NK-92 (cell line): ENCODE measurements around the gene MCTP2.
"Not testable (repeated sequence)": the region's sequence is repeated elsewhere in the genome, so short reads cannot be mapped to it uniquely, and the experiment has no call there.

Source experiments
- DNase-seq: peaks from one replicate; lab custom pipeline; 2025; ENCODE audit not compliant: unreplicated experiment; lab: John Stamatoyannopoulos, UW

Gene MCTP2

DNA sequence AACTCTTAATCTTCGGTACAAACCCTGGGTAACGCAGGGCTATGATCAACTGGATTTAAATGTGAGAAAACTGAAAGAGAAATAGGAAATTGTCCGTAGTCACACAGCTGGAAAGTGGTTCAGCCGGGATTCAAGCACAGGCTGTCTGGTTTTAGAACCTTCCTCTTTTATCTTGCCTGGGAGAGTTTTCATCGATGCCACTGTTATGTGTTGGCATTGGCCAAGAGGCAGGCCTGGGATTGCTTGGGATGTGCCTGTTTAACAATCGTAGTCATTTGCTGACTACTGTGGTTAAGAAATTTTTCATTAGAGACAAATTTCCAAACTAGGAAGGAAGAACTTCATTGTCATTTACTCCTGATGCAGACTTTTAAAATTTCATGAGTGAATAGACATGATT is 4.3 kb downstream of the MCTP2 start:
- DNase-seq, result no peak

GRCh38 chr15:94236608-94237007 is 5.2 kb downstream of the MCTP2 start:
- DNase-seq, result no peak

GRCh38 chr15:94237903-94238302 is 6.5 kb downstream of the MCTP2 start:
- no peak for DNase-seq

- DNase-seq, result no peak
These were observed 7.3 kb downstream of the MCTP2 start for GRCh38 chr15:94238539-94239118.

DNA sequence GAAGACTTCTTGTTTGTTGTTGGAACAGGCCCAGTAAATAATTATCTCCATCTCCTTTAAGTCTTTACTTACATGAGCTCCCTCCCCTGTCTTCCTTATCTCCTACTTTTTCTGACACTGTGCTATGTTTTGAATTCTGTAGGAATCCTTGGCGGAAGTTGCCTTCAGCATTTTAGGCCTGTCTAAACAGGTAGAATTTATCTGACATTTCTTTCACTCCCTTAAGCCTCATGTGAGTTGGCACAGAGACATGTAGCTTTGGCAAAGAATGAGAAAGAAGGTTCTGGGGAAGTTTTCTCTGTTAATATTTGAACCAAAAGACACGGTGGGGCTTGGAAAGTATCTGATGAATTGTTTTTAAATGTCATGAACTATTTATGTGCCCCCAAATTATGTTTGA is 8.1 kb downstream of the MCTP2 start:
- no peak for DNase-seq

GRCh38 chr15:94240480-94240879 is 9.1 kb downstream of the MCTP2 start:
- DNase-seq, result no peak

GRCh38 chr15:94242257-94242656 is 10.9 kb downstream of the MCTP2 start:
- no peak for DNase-seq

DNA sequence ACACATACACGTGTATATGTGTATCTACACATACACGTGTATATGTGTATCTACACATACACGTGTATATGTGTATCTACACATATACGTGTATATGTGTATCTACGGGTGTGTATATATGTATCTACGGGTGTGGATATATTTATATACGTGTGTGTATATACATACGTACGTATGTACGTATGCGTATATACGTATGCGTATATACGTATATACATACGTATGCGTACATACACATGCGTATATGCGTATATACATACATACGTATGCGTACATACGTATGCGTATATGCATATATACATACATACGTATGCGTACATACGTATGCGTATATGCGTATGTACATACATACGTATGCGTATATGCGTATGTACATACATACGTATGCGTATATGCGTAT is 11.6 kb downstream of the MCTP2 start:
- DNase-seq, result not testable (repeated sequence)

- no peak for DNase-seq
These were observed 12.1 kb downstream of the MCTP2 start for GRCh38 chr15:94243418-94243817.

- no peak for DNase-seq
These were observed 14.7 kb downstream of the MCTP2 start for GRCh38 chr15:94246016-94246415.

DNA sequence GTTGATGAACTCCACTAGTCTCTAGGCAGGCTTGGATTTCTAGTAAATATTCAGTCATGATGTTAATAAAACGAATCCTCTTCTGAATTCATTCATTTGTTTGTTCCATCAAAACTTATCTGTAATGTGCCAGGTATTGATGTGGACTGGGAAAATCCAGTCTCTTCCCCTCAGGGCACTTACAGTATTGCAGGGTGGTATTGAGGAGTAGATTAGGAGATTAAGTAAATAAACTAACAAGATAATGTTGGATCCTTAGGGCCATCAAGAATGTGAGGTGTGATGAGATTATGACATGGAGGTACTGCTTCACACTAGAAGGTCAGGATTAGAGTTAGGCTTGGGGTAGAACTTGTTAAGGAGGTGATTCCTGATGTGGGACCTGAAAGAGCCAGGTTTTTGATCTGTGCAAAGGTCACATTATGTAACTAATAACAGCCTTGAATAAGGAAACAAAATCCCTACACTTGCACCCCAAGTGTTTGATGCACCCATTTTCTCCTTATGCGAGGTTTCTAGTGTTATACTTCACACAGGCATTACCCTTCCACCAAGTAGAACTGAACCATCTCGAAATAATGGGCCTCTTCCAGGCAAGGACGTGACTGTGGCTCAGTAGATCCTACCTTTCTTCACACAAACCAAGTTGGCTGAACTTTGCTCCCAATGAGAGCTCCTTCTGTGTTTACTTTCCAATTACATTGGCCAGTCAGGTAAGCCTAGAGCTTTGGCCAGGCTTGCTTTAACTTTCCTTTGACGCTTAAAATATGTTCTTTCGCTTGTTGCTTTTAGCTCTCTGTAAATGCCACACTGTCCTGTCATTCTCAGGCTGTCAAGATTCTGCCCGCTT is 16.7 kb downstream of the MCTP2 start:
- DNase-seq, result no peak

- no peak for DNase-seq
These were observed 19.4 kb downstream of the MCTP2 start for GRCh38 chr15:94250801-94251200.

DNA sequence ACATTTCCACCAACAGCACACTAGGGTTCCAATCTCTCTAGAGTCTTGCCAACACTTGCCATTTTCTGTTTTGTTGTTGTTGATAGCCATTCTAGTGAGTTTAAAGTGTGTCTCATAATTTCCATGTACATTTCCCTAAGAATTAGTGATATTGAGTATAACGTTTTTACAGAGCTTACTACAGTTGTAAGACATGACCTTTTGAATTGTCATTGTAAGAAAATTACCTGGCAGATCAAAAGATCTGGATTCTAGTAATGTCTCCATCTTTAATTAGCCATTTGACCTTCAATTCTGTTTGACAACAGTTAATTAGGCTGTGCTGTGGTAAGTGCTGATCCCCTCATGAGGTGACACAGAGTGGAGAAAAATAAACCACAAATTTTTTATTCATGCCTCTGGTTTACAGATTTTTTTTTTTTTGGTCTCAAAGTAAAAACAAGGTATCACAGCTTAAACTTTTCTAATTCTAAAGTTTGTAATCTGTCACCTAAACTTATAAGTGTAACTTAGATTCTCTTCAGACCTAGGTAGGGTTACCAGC is 20.9 kb downstream of the MCTP2 start:
- DNase-seq, result no peak

GRCh38 chr15:94252906-94253491 is 21.6 kb downstream of the MCTP2 start:
- no peak for DNase-seq

DNA sequence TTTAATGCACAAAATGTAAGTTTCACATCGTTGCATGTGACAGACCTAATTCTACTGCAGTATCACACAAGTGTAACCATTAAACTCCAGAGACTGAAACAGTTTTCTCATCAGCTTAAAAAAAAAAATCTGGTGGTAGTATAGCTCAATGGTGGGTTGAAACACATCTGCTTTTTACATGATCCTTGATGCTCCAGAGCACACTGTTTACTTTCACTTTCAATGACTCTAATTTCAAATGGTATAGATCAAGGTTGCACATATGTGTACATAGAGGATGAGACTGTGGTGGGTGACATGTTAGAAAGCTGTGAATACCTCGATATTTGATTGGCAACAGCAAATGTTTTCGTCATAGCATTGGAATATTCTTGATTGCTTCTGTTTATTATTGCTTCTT is 22.4 kb downstream of the MCTP2 start:
- DNase-seq, result no peak

DNA sequence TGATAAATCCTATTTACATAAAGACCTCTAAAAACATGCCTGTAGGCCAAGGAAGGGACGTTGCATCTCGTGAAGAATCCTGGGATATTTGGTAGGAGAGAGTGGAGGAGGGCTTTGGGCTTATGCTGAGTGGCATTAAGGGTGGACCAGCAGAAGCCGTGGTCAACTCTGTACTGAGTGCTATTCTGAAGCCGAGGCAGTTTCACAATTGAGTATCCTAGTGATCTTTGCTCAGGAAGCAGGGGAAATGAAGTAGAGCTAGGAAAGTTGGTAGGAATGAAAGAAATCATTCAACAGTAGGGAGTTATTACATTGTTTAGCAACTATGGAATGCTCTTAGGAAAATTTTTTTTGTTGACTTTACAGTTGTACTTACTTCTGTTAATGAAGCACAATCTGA is 24.2 kb downstream of the MCTP2 start:
- DNase-seq, result no peak

GRCh38 chr15:94256511-94256910 is 25.1 kb downstream of the MCTP2 start:
- no peak for DNase-seq

GRCh38 chr15:94257776-94258175 is 26.4 kb downstream of the MCTP2 start:
- DNase-seq, result not testable (repeated sequence)

GRCh38 chr15:94258246-94258645 is 26.9 kb downstream of the MCTP2 start:
- DNase-seq, result no peak

DNA sequence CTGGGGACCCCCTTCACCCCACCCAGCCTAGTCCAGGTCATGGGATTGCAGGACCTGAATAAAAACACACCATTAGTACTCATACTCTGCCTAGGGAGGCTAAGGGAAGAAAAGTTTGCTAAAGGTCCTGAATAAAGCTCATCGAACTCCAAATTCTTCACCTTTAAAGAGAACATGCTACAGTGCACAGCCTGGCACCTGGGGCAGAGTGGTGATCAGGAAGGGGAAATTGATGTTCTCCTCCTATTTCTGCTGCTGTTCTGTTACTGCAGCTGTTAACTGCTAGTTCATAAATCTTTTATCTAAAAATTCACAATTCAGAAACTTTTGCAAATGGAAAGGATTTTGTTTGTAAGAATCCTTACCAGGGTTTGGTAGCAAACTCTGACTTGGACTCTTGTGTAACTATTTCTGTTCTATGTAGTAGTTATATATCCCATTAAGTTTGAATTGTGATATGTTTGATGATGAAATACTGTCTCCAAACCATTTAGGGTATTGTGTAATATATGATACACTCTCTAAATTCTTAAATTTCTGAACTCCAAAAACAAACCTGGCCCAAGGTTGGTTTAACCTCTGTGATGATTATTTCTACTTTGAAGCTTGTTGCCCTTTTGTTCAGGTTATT is 27.9 kb downstream of the MCTP2 start:
- DNase-seq, result no peak

- DNase-seq, result no peak
These were observed 28.5 kb downstream of the MCTP2 start for GRCh38 chr15:94259863-94260262.

- DNase-seq, result no peak
These were observed 30.8 kb downstream of the MCTP2 start for GRCh38 chr15:94262201-94262600.
